ENCODE data around the gene HCN2.
"Not testable (repeated sequence)": the region's sequence is repeated elsewhere in the genome, so short reads cannot be mapped to it uniquely, and the experiment has no call there.

The HCN2 gene

GRCh38 chr19:622666-623065 is 33.0 kb downstream of the HCN2 start:
- no peak for FAIRE-seq

- no peak for FAIRE-seq
These were observed 33.7 kb downstream of the HCN2 start for GRCh38 chr19:623175-623916.

- no peak for FAIRE-seq
These were observed 34.3 kb downstream of the HCN2 start for GRCh38 chr19:623974-624373.

GRCh38 chr19:624433-625109 is 34.9 kb downstream of the HCN2 start:
- no peak for FAIRE-seq

GRCh38 chr19:625257-625656 is 35.6 kb downstream of the HCN2 start:
- no peak for FAIRE-seq

GRCh38 chr19:626566-626965 is 36.9 kb downstream of the HCN2 start:
- FAIRE-seq = not testable (repeated sequence)

GRCh38 chr19:628168-628567 is 38.5 kb downstream of the HCN2 start:
- FAIRE-seq = no peak

- not testable (repeated sequence) for FAIRE-seq
These were observed 39.8 kb downstream of the HCN2 start for GRCh38 chr19:629515-629914.

- FAIRE-seq = no peak
These were observed 40.5 kb downstream of the HCN2 start for GRCh38 chr19:629961-630714.

- FAIRE-seq = no peak
These were observed 42.9 kb downstream of the HCN2 start for GRCh38 chr19:632579-633067.

GRCh38 chr19:633068-633785 is 43.5 kb downstream of the HCN2 start, which contains the start of gene POLRMT:
POLRMT (minus strand) TSS chr19:633537; CDS start chr19:633512, 25 bp downstream.
- peak; percentile 17 for FAIRE-seq

- FAIRE-seq = no peak
These were observed 44.3 kb downstream of the HCN2 start for GRCh38 chr19:633786-634639.

GRCh38 chr19:634975-635652 is 45.4 kb downstream of the HCN2 start:
- no peak for FAIRE-seq

GRCh38 chr19:638906-639252 is 49.2 kb downstream of the HCN2 start:
- no peak for FAIRE-seq

GRCh38 chr19:639253-640160 is 49.8 kb downstream of the HCN2 start, which contains the start of gene FGF22:
FGF22 (plus strand) TSS chr19:639879; CDS start chr19:639926, 47 bp downstream.
- FAIRE-seq = no peak

- FAIRE-seq = no peak
These were observed 50.5 kb downstream of the HCN2 start for GRCh38 chr19:640161-640558.

- no peak for FAIRE-seq
These were observed 51.0 kb downstream of the HCN2 start for GRCh38 chr19:640606-641189.

GRCh38 chr19:641702-642101 is 52.0 kb downstream of the HCN2 start:
- no peak for FAIRE-seq

All from islet of Langerhans (tissue), 1 donor.